HG02885 (cell line): Measurements from ENCODE around the gene ADCY7.

ENCODE experiments used
- ATAC-seq: cut with Tn5 transposase; IDR thresholded peaks from one replicate; pipeline ENCODE4 v1.9.1; 2021; ENCODE audit warnings: mild to moderate bottlenecking; ENCODE audit not compliant: unreplicated experiment, poor library complexity

Gene ADCY7

DNA sequence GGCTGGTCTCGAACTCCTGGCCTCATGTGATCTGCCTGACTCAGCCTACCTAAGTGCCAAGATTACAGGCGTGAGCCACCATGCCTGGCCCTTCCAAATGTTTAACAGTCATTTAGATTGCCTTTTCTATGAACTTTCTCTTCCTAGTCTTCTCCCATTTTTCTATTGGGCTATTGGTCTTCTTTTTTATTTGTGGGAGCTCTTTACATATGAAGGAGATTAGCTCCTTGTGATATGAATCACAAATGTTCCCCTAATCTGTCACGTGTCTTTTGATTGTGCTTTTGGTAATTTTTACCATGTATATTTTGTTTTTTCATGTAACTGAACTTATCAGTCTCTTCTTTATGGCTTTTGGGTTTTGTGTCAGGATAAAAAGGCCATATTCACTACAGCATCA lies 11.9 kb downstream of the ADCY7 start:
- no peak for ATAC-seq

GRCh38 chr16:50279504-50279865 lies 13.1 kb downstream of the ADCY7 start:
- ATAC-seq: no peak

DNA sequence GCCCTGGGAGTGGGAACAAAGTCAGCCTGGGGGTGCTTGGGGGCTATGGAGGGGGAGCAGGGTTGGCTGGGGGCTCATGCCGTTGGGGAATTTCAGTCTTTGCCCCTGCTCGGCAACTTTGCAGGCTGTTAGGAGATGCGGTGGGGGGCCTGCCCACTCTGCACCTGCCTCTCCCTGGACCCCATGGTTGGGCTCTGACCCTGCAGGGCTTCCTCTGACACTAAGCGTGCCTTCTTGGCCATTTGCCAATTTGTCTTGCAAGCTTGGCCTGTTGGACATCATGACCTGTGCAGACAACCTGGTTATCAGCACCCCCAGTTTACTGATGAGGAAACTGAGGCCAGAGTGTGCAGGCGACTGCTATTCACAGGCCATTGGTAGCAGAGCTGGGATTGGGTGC lies 14.6 kb downstream of the ADCY7 start:
- no peak for ATAC-seq

GRCh38 chr16:50281391-50282009 lies 15.1 kb downstream of the ADCY7 start:
- peak; percentile 6 for ATAC-seq

DNA sequence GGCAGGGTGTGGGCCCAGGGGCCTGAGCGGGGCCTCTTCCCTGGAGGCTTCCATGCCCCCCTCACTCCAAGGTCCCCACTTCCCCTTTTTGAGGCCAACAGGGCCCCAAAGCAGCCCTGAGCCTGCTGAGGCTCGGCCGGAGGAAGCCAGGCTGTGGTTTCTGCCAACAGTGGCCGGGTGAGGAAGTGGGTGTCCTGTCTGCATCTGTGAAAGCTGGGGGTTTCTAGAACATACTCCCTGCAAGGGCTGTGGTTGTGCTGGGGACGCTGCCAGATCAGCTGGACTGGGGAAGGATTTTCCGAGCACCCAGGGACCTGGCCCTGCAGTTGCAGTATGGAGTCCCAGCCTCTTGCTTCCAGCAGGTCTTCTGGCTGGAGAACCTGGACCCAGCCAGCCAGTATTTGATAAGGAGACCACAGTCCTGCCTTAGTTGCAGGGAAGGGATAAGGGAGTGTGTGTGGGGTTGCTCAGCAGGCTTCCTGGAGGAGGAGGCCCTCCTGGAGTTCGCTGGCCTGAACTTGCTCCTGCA lies 15.7 kb downstream of the ADCY7 start:
- peak; percentile 89 for ATAC-seq

DNA sequence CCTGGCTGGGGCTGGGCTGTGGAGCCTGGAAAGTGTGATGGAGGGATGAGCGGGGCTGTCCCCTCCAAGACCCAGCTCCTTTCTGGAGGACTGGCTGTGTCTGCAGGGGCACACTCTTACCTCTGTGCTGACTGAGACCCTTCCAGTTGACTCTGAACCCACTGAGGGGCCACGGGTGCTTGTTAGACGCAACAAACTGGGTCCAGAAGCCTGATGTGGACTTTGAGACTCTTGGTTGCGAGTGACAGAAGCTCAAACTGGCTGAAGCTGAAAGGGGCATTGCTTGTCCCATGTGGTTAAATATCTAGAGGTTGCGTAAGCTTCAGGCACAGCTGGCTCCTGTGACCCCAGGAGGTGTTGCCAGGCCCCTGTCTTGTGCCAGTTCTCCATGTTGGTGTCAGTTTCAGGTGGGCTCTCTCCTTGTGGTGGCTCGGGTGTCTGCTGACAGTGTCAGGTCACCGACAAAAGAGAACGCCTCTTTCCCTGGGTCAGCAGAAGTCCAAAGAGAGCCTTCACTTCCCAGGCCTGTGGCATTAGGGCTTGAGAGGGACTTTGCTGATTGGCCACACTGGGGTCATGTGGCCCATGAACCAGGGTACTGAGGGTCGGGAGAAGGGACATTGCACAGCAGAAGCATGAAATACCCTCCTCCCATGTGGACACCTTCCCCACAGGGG lies 16.7 kb downstream of the ADCY7 start:
- no peak for ATAC-seq

DNA sequence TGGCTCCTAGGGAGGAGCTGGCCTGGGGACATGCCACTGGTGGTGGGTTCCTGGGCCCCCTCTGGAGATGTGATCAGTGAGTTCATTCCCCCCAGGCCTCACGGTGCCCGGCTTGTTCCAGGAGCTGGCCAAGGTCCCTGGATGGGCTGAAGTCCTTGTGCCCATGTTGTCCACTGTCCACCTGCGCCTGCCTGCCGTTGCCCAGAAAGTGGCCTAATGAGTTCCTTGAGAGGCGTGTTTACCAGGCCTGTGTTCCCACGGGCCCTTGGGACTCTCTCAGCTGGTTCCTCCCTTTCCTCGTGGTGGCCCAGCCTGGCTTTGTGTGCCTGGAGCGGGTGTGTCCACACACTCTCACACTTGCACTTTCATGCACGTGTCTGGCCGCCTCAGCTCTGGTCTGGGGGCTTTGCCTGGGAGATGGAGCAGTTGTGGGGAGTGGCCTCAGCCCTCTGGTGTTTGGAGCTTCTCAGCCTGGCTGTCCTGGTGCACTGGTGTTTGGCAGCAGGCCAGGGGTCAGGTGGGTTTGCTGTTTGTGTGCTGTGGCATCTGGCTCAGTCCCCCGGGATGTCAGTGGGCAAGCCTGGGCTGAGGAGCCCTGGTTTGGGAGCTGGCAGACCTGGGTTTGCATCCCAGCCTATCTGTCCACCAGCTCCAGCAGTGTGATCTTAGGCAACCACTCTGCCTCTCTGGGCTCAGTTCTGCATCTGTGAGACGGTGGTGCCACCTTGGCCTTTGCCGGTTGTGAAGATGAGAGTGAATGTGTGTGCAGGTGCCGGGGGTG lies 18.0 kb downstream of the ADCY7 start:
- ATAC-seq: no peak

- ATAC-seq: no peak
Measured at GRCh38 chr16:50285406-50286003, 19.2 kb downstream of the ADCY7 start.

DNA sequence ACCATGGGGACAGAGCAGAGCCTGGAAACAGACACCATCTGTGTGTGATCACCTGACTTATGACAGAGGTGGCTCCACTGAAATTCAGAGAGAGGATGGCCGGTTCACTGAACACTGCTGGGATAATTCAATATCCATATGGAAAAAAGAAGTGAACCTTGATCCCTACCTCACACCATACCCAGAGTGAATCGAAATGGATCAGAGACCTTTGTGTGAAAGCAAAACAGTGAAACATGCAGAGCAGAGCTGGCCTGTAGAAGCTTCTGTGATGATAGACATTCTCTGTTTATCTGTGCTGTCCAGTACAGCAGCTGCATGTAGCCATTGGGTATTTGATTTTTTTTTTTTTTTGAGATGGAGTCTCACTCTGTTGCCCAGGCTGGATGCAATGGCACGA lies 20.3 kb downstream of the ADCY7 start:
- no peak for ATAC-seq

DNA sequence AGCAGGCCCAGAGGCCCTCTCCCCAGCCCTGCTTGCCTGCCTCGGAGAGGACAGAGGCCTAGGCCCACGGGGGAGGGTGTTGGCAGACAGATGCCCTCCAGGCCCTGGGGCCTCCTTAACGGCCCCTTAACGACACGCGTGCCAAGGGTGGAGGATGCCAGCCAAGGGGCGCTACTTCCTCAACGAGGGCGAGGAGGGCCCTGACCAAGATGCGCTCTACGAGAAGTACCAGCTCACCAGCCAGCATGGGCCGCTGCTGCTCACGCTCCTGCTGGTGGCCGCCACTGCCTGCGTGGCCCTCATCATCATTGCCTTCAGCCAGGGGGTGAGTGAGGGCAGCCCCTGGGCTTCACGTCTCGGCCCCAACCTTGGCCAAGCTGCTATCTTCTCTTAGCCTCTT lies 21.7 kb downstream of the ADCY7 start:
- ATAC-seq: no peak

DNA sequence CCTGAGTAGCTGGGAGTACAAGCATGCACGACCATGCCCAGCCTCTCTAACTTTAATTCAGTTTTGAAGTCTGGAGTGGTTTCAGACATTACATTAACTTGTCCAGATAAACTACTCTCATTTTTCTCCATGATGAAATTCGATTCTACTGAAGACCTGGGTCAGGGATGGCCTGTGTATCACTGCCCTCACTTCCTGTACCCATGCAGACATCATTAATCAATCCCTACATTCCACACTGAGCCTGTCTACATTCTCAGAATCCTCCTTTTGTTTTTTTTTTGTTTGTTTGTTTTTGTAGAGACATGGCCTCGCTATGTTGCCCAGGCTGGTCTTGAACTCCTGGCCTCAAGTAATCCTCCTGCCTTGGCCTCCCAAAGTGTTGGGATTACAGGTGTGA lies 22.6 kb downstream of the ADCY7 start:
- ATAC-seq: no peak

DNA sequence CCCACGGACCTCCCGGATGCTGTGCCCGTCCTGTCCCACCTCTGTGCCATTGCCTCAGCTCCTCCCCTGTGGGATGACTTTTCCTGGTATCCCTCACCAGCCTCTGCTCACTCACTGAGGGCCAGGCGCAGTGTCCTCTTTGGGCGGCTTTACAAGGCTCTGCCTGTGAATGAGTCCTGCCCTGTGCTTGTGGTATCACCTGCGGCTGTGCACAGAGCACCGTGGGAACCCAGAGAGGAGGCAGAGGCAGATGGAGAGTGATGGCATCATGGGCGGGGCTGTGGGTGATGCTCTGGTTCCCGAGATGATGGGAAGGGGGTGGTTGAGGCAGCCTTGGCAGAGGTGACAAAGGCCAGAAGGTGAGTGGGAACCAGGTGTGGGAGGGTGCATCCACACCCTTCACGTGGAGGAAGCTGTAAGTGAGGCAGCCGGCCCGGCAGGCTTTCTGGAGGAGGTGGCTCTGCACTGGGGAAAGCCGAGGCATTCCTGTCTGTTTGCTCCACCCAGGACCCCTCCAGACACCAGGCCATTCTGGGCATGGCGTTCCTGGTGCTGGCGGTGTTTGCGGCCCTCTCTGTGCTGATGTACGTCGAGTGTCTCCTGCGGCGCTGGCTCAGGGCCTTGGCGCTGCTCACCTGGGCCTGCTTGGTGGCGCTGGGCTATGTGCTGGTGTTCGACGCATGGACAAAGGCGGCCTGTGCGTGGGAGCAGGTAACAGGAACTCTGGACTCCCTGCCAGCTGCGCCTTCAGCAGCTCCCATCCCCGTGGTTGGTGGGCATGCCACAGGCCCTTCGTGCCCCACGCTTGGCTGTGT lies 23.8 kb downstream of the ADCY7 start:
- ATAC-seq: no peak

DNA sequence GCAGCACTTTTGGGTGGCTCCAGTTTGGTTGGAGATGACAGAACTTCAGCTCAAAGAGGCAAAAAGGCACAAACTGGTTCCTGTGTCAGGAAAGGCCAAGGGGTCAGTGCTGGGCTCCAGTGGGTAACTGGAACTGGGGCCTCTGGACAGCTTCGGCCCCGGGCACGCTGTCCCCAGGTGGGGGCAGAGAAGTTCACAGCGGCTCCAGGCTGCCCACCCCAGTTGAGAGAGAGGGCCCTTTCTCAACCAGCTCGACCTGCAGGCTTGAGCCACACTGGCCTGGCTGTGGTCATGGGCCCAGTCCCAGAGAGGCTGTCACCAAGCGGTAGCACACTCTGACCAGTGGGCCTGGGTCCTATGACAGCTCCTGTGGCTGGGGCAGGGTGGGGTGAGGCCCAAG lies 24.5 kb downstream of the ADCY7 start:
- no peak for ATAC-seq

DNA sequence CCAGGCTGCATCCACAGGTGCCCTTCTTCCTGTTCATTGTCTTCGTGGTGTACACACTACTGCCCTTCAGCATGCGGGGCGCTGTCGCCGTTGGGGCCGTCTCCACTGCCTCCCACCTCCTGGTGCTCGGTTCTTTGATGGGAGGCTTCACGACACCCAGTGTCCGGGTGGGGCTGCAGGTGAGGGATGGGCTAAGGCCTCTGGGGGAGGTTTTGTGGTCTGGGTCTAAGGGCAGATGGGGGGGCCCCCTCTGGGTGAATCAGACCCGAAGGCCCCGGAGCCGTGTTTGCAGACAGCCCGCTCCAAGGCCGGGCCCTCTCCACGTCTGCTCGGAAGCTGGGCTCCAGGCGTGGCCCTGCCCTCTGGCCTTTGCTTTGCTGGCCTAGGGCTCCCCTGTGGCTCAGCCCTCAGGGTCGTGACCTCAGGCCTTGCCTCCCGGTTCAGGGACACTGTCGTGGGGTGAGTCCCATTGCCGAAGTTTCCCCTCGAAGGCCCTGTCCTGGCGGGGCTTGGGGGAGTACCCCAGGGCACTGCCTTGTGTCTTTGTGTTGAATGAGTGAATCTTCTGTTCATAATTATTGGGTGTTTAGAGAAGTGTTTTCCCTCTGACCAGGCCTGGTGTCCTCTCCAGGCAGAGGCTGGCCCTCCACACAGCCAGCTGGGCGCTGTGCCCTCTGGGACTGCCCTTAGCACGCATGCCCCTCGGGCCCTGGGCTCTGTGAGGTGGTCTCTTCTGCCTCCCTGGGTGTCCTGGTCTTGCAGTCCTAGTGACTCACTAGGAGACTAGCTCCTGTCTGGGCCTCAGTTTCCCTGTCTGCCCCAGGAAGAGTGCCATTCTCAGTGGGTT lies 25.6 kb downstream of the ADCY7 start:
- no peak for ATAC-seq

DNA sequence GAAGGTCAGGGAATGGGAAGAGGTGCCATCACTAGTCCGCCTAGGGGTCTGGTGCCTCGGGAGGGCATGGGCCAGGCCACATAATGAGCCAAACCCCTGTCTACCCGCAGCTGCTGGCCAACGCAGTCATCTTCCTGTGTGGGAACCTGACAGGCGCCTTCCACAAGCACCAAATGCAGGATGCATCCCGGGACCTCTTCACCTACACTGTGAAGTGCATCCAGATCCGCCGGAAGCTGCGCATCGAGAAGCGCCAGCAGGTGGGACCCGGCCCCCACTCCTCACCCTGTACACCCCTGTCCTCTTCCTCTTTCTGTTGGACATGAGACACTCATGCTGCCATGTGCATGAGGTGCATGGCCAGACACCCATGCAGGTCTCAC lies 26.2 kb downstream of the ADCY7 start:
- no peak for ATAC-seq

DNA sequence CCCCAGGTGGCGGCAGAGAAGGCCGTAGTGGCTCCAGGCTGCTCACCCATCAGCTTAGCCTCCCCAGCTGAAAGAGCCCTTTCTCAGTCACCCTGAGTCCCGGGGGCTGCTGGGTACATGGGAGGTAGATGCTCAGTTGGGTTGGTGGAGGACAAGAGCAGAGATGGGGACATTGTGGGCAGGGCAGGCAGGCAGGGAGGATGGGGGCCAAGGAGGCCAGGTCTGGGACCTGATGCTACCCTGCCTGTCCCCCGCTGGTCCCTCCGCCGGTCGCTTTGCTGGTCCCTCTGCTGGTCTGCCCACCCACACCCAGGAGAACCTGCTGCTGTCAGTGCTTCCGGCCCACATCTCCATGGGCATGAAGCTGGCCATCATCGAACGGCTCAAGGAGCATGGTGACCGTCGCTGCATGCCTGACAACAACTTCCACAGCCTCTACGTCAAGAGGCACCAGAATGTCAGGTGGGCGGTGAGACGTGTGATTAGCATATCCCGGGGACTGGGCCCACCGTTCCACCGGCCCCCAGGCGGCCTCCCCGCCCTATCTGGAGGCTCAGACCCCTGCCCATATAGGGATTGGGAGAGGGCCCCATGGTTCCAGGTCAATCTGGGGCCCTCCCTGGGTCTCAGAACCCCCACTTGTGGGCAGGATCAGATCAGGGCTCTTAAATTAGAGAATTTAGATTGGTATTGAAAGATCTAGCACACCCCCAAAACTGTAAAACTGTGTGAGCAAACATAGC lies 26.9 kb downstream of the ADCY7 start:
- ATAC-seq: no peak

DNA sequence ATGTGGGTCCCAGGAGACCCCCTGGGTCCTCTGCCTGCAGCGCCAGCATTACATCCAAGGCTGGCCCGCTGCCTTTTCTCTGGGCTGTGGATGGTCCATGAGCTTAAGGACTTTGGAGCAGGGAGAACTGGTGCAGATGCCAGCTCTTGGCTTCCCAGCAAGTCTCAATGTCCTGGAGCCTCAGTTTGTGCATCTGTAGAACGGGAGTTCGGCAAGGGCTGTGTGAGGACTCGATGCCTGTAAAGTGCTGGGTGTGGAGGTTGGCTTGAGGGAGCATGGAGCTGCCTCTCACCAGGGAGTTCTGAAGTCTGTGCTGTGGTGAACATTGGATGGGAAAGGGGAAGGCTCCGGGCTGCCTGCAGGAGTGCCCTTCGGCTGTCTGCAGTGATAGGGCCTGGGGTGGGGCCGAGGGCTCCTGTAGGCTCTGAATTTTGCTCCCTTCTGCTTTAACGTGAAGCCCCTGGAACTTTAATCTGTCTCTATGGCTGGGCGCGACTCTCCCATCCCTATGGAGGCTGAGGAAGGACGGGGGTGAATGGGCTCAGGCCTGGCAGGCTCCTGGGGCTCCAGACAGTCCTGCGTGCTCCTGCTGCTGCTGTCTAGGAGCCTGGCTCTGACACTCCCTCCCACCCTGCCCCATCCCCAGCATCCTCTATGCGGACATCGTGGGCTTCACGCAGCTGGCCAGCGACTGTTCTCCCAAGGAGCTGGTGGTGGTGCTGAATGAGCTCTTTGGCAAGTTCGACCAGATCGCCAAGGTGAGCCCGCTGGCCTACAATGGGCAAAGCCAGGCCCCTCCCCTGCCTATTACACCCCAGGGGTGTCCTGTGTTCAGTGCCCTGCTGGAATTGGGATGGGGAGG lies 27.9 kb downstream of the ADCY7 start:
- no peak for ATAC-seq

DNA sequence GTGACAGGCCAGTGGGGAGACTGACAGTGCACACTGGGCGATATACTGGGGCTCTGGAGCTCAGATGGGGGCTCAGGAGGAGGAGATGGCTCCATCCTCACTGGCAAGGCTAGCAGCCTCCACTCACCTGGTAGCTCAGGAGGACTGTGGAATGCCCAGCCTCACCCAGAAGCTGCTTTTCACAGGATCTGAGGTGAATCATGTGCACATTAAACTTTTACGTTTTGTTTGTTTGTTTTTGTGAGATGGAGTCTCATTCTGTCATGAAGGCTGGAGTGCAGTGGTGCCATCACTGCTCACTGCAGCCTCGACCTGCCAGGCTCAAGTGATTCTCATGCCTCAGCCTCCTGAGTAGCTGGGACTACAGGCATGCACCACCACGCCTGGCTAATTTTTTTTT lies 28.6 kb downstream of the ADCY7 start:
- no peak for ATAC-seq
